HepG2 (cell line): ENCODE measurements around the gene GRIK3.

Experiments
- ATF1 ChIP-seq: IDR thresholded peaks from 2 replicates; pipeline ENCODE4 v1.6.1; 2016; ENCODE audit warnings: mild to moderate bottlenecking, control low read depth
- HOXA7 ChIP-seq: sonication (generic); formaldehyde crosslinking; IDR thresholded peaks from 2 replicates; pipeline ENCODE4 v1.8.1; 2022; ENCODE audit warnings: mild to moderate bottlenecking, missing genetic modification reagents, moderate library complexity
- NR3C1 ChIP-seq: sonication (generic); formaldehyde crosslinking; IDR thresholded peaks from 2 replicates; pipeline ENCODE4 v1.4.0; 2020; ENCODE audit warnings: missing genetic modification reagents
- PRPF4 ChIP-seq: fragments of 200-400 bp; formaldehyde crosslinking; IDR thresholded peaks from 2 replicates; pipeline ENCODE4 v1.6.1; 2016; ENCODE audit warnings: low read length, low read depth; ENCODE audit not compliant: poor library complexity, severe bottlenecking
- SP1 ChIP-seq, 2 experiments: fragments of 450-650 bp in 1 of 2; sonication (generic) in 1 of 2; formaldehyde crosslinking in 1 of 2; IDR thresholded peaks; 2 replicates each; pipeline versions ENCODE4 v1.4.0 to v1.6.1; 2016 to 2020; ENCODE audit warnings: missing genetic modification reagents in 1 of 2
- TAF15 ChIP-seq: fragments of 200-400 bp; formaldehyde crosslinking; IDR thresholded peaks from one replicate; pipeline ENCODE4 v1.6.1; 2018; ENCODE audit warnings: mild to moderate bottlenecking, low read depth, low read length; ENCODE audit not compliant: poor library complexity, severe bottlenecking
- ZNF382 ChIP-seq: sonication (generic); formaldehyde crosslinking; IDR thresholded peaks from 2 replicates; pipeline ENCODE4 v1.5.0; 2020; ENCODE audit warnings: missing genetic modification reagents, mild to moderate bottlenecking, borderline replicate concordance
- TF ChIP-seq, protein P1 (sequence below): sonication (generic); formaldehyde crosslinking; IDR thresholded peaks from 2 replicates; pipeline ENCODE4 v1.5.0; 2020; ENCODE audit warnings: mild to moderate bottlenecking, missing genetic modification reagents, moderate library complexity

DNA sequence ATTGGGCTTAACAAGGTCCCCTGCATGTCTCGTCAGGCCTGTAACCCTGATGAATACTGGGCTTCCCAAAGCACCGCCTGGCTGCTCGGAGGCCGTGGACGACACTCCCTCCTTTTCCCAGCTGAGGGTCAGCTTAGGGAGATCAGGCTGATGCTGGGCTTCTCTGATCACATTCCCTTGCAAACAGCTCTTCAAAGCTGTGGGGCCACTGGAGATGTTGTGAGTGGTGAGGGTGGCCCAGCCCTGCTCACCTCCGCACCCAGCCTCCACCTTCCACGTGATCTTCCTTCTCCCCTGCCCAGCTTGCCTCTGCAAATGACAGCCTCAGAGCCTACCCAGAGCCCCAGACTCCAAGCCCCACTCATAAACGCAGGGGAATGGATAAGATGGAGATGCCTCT, 195.4 kb downstream of the GRIK3 start:
- TF ChIP-seq ZNF382 (CRISPR knock-in tag) (no peak), PRPF4 (no peak), SP1 (IDR thresholded peaks at IDR 0.05) (no peak), SP1 (CRISPR knock-in tag; IDR thresholded peaks at IDR 0.05) (no peak), TAF15 (no peak), HOXA7 (no peak), NR3C1 (CRISPR knock-in tag) (no peak), ATF1 (CRISPR knock-in tag) (no peak)
- TF ChIP-seq, protein P1, sequence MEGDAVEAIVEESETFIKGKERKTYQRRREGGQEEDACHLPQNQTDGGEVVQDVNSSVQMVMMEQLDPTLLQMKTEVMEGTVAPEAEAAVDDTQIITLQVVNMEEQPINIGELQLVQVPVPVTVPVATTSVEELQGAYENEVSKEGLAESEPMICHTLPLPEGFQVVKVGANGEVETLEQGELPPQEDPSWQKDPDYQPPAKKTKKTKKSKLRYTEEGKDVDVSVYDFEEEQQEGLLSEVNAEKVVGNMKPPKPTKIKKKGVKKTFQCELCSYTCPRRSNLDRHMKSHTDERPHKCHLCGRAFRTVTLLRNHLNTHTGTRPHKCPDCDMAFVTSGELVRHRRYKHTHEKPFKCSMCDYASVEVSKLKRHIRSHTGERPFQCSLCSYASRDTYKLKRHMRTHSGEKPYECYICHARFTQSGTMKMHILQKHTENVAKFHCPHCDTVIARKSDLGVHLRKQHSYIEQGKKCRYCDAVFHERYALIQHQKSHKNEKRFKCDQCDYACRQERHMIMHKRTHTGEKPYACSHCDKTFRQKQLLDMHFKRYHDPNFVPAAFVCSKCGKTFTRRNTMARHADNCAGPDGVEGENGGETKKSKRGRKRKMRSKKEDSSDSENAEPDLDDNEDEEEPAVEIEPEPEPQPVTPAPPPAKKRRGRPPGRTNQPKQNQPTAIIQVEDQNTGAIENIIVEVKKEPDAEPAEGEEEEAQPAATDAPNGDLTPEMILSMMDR (CRISPR knock-in tag), result no peak
